A549 (cell line): ENCODE results near the gene DYRK3. TPM values are rescaled to one million over a fixed set of nuclear protein-coding genes. Genes with fewer than 3 reads are reported as not detected.

ENCODE experiments used
- ATAC-seq, 2 experiments: fragments of 200-7000 bp in 1 of 2; fragments of >200 bp in 1 of 2; cut with Nextera tagmentation in 1 of 2; cut with Tn5 transposase in 1 of 2; 3 replicates each; pipeline versions ENCODE4 v1.8.0 to v1.9.1; 2018 to 2020; ENCODE audit warnings: mild to moderate bottlenecking in 1 of 2, moderate library complexity in 1 of 2
- CTCF ChIA-PET: fragments of 300-600 bp; sonication (Branson Sonifier 250); formaldehyde crosslinking; extraction: SDS; loops from one replicate; lab custom pipeline; 2021; ENCODE audit warnings: antibody characterized with exemption, inconsistent platforms; lab: Yijun Ruan, JAX
- POLR2A ChIA-PET: fragments of 350-600 bp; formaldehyde crosslinking; extraction: SDS; loops from one replicate; lab custom pipeline; 2021; ENCODE audit warnings: antibody characterized with exemption, inconsistent platforms; lab: Yijun Ruan, JAX
- DNase-seq, 2 experiments: peaks; one replicate each; pipeline versions ENCODE4 v3.0.0 to v3.0.0-alpha.2; 2011 to 2016; ENCODE audit warnings: low read depth in 1 of 2, low spot score in 1 of 2
- FAIRE-seq: peaks from 2 replicates; lab custom pipeline; 2011; peaks lifted over from hg19 to GRCh38; lab: Jason Lieb, UNC
- H3K27ac ChIP-seq, 2 experiments: fragments of >200 bp; sonication (Bioruptor Twin); formaldehyde crosslinking; 3 replicates each; pipeline ENCODE4 v1.5.1; 2016 to 2017
- H3K4me1 ChIP-seq: fragments of >200 bp; sonication (Bioruptor Twin); formaldehyde crosslinking; 3 replicates; pipeline ENCODE4 v1.6.1; 2016
- H3K4me2 ChIP-seq: fragments of >200 bp; sonication (Bioruptor Twin); formaldehyde crosslinking; 3 replicates; pipeline ENCODE4 v1.6.1; 2016
- H3K4me3 ChIP-seq: fragments of >200 bp; sonication (Bioruptor Twin); formaldehyde crosslinking; 3 replicates; pipeline ENCODE4 v1.5.1; 2016
- H3K9me3 ChIP-seq: fragments of >200 bp; sonication (Bioruptor Twin); formaldehyde crosslinking; 3 replicates; pipeline ENCODE4 v1.6.1; 2016
- ATOH8 ChIP-seq: fragments of 250-450 bp; sonication (Bioruptor Pico); IDR thresholded peaks from 2 replicates; pipeline ENCODE4 v1.5.0; 2020; ENCODE audit warnings: low read depth, mild to moderate bottlenecking, moderate library complexity
- BCL3 ChIP-seq: fragments of >200 bp; sonication (Bioruptor Twin); formaldehyde crosslinking; IDR thresholded peaks from 3 replicates; pipeline ENCODE4 v1.6.1; 2016
- CHD2 ChIP-seq: fragments of 150-350 bp; IDR thresholded peaks from 2 replicates; pipeline ENCODE4 v1.6.1; 2014; ENCODE audit warnings: low read length; ENCODE audit not compliant: partially characterized antibody
- CTCF ChIP-seq: fragments of >200 bp; sonication (Bioruptor Twin); formaldehyde crosslinking; IDR thresholded peaks from 3 replicates; pipeline ENCODE4 v1.5.1; 2016
- EHMT2 ChIP-seq: fragments of 200-600 bp; sonication (generic); IDR thresholded peaks from 2 replicates; pipeline ENCODE4 v1.6.1; 2016; ENCODE audit warnings: antibody characterized with exemption, low read depth, mild to moderate bottlenecking, moderate library complexity
- FOSB ChIP-seq: fragments of 250-450 bp; sonication (Bioruptor Pico); IDR thresholded peaks from 2 replicates; pipeline ENCODE4 v1.5.0; 2020; ENCODE audit warnings: mild to moderate bottlenecking, moderate library complexity
- HDAC2 ChIP-seq: fragments of 200-600 bp; sonication (generic); IDR thresholded peaks from 2 replicates; pipeline ENCODE4 v1.6.1; 2016
- HMGXB4 ChIP-seq: fragments of 250-450 bp; sonication (Bioruptor Pico); IDR thresholded peaks from 2 replicates; pipeline ENCODE4 v1.5.0; 2021; ENCODE audit warnings: mild to moderate bottlenecking, moderate library complexity, borderline replicate concordance
- HOXA7 ChIP-seq: fragments of 250-450 bp; sonication (Bioruptor Pico); IDR thresholded peaks from 2 replicates; pipeline ENCODE4 v1.5.0; 2020; ENCODE audit warnings: mild to moderate bottlenecking, moderate library complexity
- HOXB13 ChIP-seq: fragments of 250-450 bp; sonication (Bioruptor Pico); IDR thresholded peaks from 2 replicates; pipeline ENCODE4 v1.5.0; 2020; ENCODE audit warnings: low read depth, mild to moderate bottlenecking, moderate library complexity
- JUN ChIP-seq, 2 experiments: fragments of >200 bp; sonication (Bioruptor Twin); formaldehyde crosslinking; IDR thresholded peaks; 2 replicates in 1 of 2; 3 replicates in 1 of 2; pipeline ENCODE4 v1.6.1; 2016 to 2017
- MAX ChIP-seq: IDR thresholded peaks from 2 replicates; pipeline ENCODE4 v1.6.1; 2012
- MAZ ChIP-seq: fragments of 150-350 bp; IDR thresholded peaks from 2 replicates; pipeline ENCODE4 v1.6.1; 2014; ENCODE audit warnings: antibody characterized with exemption, low read depth, low read length, borderline replicate concordance
- NFE2L2 ChIP-seq: fragments of 150-350 bp; conservative IDR thresholded peaks from 2 replicates; pipeline ENCODE4 v1.6.1; 2014; ENCODE audit warnings: low read length
- NPAS2 ChIP-seq: fragments of 250-450 bp; sonication (Bioruptor Pico); IDR thresholded peaks from 2 replicates; pipeline ENCODE4 v1.8.0; 2022; ENCODE audit warnings: mild to moderate bottlenecking, moderate library complexity, borderline replicate concordance
- PBX3 ChIP-seq: IDR thresholded peaks from 2 replicates; pipeline ENCODE4 v1.6.1; 2012
- PHF8 ChIP-seq: fragments of 200-600 bp; sonication (generic); IDR thresholded peaks from 2 replicates; pipeline ENCODE4 v1.6.1; 2016; ENCODE audit warnings: low read depth, mild to moderate bottlenecking, antibody characterized with exemption, moderate library complexity, borderline replicate concordance
- POLR2A ChIP-seq: IDR thresholded peaks from 2 replicates; pipeline ENCODE4 v1.6.1; 2012; ENCODE audit warnings: mild to moderate bottlenecking, low read length
- RAD21 ChIP-seq, 2 experiments: fragments of >200 bp in 1 of 2; sonication (Bioruptor Twin) in 1 of 2; formaldehyde crosslinking in 1 of 2; IDR thresholded peaks in 1 of 2; conservative IDR thresholded peaks in 1 of 2; 2 replicates in 1 of 2; 3 replicates in 1 of 2; pipeline ENCODE4 v1.6.1; 2012 to 2018; ENCODE audit warnings: inconsistent platforms in 1 of 2
- RARB ChIP-seq: fragments of 250-450 bp; sonication (Bioruptor Pico); IDR thresholded peaks from 2 replicates; pipeline ENCODE4 v1.8.0; 2021; ENCODE audit warnings: mild to moderate bottlenecking, moderate library complexity
- RCOR1 ChIP-seq: fragments of 150-350 bp; IDR thresholded peaks from 2 replicates; pipeline ENCODE4 v1.6.1; 2014; ENCODE audit warnings: antibody characterized with exemption, low read length, low read depth
- REST ChIP-seq: fragments of 200-600 bp; sonication (generic); IDR thresholded peaks from 2 replicates; pipeline ENCODE4 v1.6.1; 2016; ENCODE audit warnings: antibody characterized with exemption, mild to moderate bottlenecking, moderate library complexity
- RNF2 ChIP-seq: fragments of 200-600 bp; sonication (generic); IDR thresholded peaks from 2 replicates; pipeline ENCODE4 v1.6.1; 2016; ENCODE audit warnings: low read depth, mild to moderate bottlenecking, antibody characterized with exemption, moderate library complexity, borderline replicate concordance
- SREBF2 ChIP-seq: fragments of 450-650 bp; IDR thresholded peaks from 2 replicates; pipeline ENCODE4 v1.6.1; 2014; ENCODE audit warnings: mild to moderate bottlenecking, moderate library complexity
- TP53 ChIP-seq: fragments of 250-450 bp; sonication (Bioruptor Pico); IDR thresholded peaks from 2 replicates; pipeline ENCODE4 v1.5.0; 2021; ENCODE audit warnings: mild to moderate bottlenecking, moderate library complexity
- ZC3H11A ChIP-seq: fragments of 450-650 bp; IDR thresholded peaks from 2 replicates; pipeline ENCODE4 v1.6.1; 2014; ENCODE audit warnings: antibody characterized with exemption, mild to moderate bottlenecking
- ZSCAN20 ChIP-seq: fragments of 250-450 bp; sonication (Bioruptor Pico); IDR thresholded peaks from 2 replicates; pipeline ENCODE4 v1.8.0; 2022; ENCODE audit warnings: mild to moderate bottlenecking, moderate library complexity
- WGBS: methylation state at CpG from one replicate; pipeline ENCODE4 v1.1.6; 2017; ENCODE audit errors: missing lambda C conversion rate; 5-methylcytosine and 5-hydroxymethylcytosine counted together
- polyA plus RNA-seq, 4 experiments: library from polyadenylated mRNA; depleted of rRNA in 3 of 4; stranded (reverse); fragments of >200 nt; fragmentation: RNase III in 1 of 4; extraction: RNeasy Plus Mini Kit Qiagen cat#74134 plus additional on column Dnase treatment in 1 of 4; gene quantifications; 2 replicates in 3 of 4; 3 replicates in 1 of 4; pipeline ENCODE4 v1.2.3, GENCODE V29; 2011 to 2017

The DYRK3 gene
- polyA plus RNA-seq, 2 of the 4 experiments (the other 2 are of a cell fraction): 7.3 to 8.7 TPM

- 81% methylated on average over 2 of the region's 2 CpGs for WGBS
- FAIRE-seq (no peak), ATAC-seq (no peak), DNase-seq (no peak)
- no peak for TF ChIP-seq CTCF
- no peak for TF ChIP-seq MAX
- TF ChIP-seq TP53 (CRISPR knock-in tag): no peak
- TF ChIP-seq HMGXB4 (CRISPR knock-in tag): no peak
- TF ChIP-seq JUN (IDR thresholded peaks at IDR 0.05): no peak
- TF ChIP-seq NPAS2 (CRISPR knock-in tag): no peak
- no peak for TF ChIP-seq EHMT2
- TF ChIP-seq PHF8: no peak
- no peak for TF ChIP-seq ATOH8 (CRISPR knock-in tag)
- TF ChIP-seq RNF2: no peak
- TF ChIP-seq POLR2A: no peak
- no peak for TF ChIP-seq SREBF2
- no peak for TF ChIP-seq FOSB
- TF ChIP-seq BCL3: no peak
- no peak for TF ChIP-seq CHD2
- no peak for TF ChIP-seq RAD21 (conservative IDR thresholded peaks at IDR 0.05 in 1 of 2, IDR thresholded peaks at IDR 0.05 in 1 of 2)
- no peak for TF ChIP-seq HDAC2
- no peak for TF ChIP-seq MAZ
- no peak for TF ChIP-seq HOXB13 (CRISPR knock-in tag)
- TF ChIP-seq ZC3H11A: no peak
- 0 out of 3 replicates have a peak, but pooled peaks cover 2% of the 10 kb centered on the region for H3K4me1 ChIP-seq
- POLR2A ChIA-PET: no interaction called here
- CTCF ChIA-PET: interaction anchor here (1.0 to 19.9 kb wide), 4 partner anchors 12 to 71 kb away, joined by 3 to 452 read pairs (median 36); partner anchors contain the start of gene DYRK3
- no peak overlapping the region for H3K4me3 ChIP-seq
- no peak overlapping the region for H3K4me2 ChIP-seq
- H3K27ac ChIP-seq: no peak overlapping the region
- no peaks in the 10 kb centered on the region for H3K9me3 ChIP-seq
These were observed 19.5 kb downstream of the DYRK3 start for GRCh38 chr1:206654828-206655227.

GRCh38 chr1:206655471-206655882 lies 20.1 kb downstream of the DYRK3 start:
- Histone ChIP-seq H3K9me3 (no peaks in the 10 kb centered on the region), H3K27ac (no peak overlapping the region), H3K4me3 (no peak overlapping the region), H3K4me2 (no peak overlapping the region), H3K4me1 (0 out of 3 replicates have a peak, but pooled peaks cover 2% of the 10 kb centered on the region)
- no peak for ATAC-seq
- no peak for DNase-seq
- no peak for FAIRE-seq
- CTCF ChIA-PET: interaction anchor here (1.0 to 19.9 kb wide), 5 partner anchors 11 to 72 kb away, joined by 3 to 452 read pairs (median 4); partner anchors contain the start of gene DYRK3
- POLR2A ChIA-PET: interaction anchor here (1.3 kb wide), 1 partner anchor 20 kb away, joined by 4 read pairs; the partner anchor contains the start of gene DYRK3
- WGBS: 70% methylated on average over 4 of the region's 4 CpGs
- no peak for TF ChIP-seq MAX
- TF ChIP-seq RAD21 (conservative IDR thresholded peaks at IDR 0.05 in 1 of 2, IDR thresholded peaks at IDR 0.05 in 1 of 2): no peak
- TF ChIP-seq REST: no peak
- no peak for TF ChIP-seq RCOR1
- TF ChIP-seq HOXA7 (CRISPR knock-in tag): no peak
- no peak for TF ChIP-seq ZSCAN20 (CRISPR knock-in tag)
- TF ChIP-seq NFE2L2: no peak
- no peak for TF ChIP-seq RARB (CRISPR knock-in tag)
- TF ChIP-seq PBX3: no peak
